Activated CD4-positive, alpha-beta T cell treated with anti-CD3 and anti-CD28 coated beads for 24 hours (primary cell): Measurements from ENCODE around the gene EFHD1.
"Not testable (repeated sequence)": the region's sequence is repeated elsewhere in the genome, so short reads cannot be mapped to it uniquely, and the experiment has no call there.

Experiments
- DNase-seq, 2 donors: peaks; one replicate each; pipeline ENCODE4 v3.0.0-alpha.2; 2020; ENCODE audit warnings: low read depth in 2 of 2

The EFHD1 gene

GRCh38 chr2:232621186-232621585, 12.2 kb upstream of the EFHD1 start:
- DNase-seq: no peak

- DNase-seq: no peak
These were observed 10.8 kb upstream of the EFHD1 start for GRCh38 chr2:232622563-232622962.

GRCh38 chr2:232623768-232624765, 9.3 kb upstream of the EFHD1 start:
- DNase-seq: no peak

GRCh38 chr2:232626584-232626983, 6.8 kb upstream of the EFHD1 start:
- DNase-seq: no peak

- no peak for DNase-seq
These were observed 4.8 kb upstream of the EFHD1 start for GRCh38 chr2:232628466-232629128.

- DNase-seq: no peak
These were observed 4.3 kb upstream of the EFHD1 start for GRCh38 chr2:232629129-232629475.

GRCh38 chr2:232632229-232632903, 1.0 kb upstream of the EFHD1 start:
- no peak for DNase-seq

- DNase-seq: no peak
These were observed 446 bp upstream of the EFHD1 start for GRCh38 chr2:232632904-232633412.

GRCh38 chr2:232634206-232635150, 1.1 kb downstream of the EFHD1 start:
- no peak for DNase-seq

- not testable (repeated sequence) for DNase-seq
These were observed 2.0 kb downstream of the EFHD1 start for GRCh38 chr2:232635376-232635775.

- no peak for DNase-seq
These were observed 2.4 kb downstream of the EFHD1 start for GRCh38 chr2:232635820-232636219.

- DNase-seq: no peak
These were observed 3.5 kb downstream of the EFHD1 start for GRCh38 chr2:232636788-232637420.

GRCh38 chr2:232637866-232638583, 4.6 kb downstream of the EFHD1 start:
- DNase-seq: no peak

- DNase-seq: no peak
These were observed 7.9 kb downstream of the EFHD1 start for GRCh38 chr2:232641153-232641848.

- no peak for DNase-seq
These were observed 9.7 kb downstream of the EFHD1 start for GRCh38 chr2:232643147-232643425.

GRCh38 chr2:232643813-232644347, 10.5 kb downstream of the EFHD1 start:
- no peak for DNase-seq

- DNase-seq: no peak
These were observed 11.7 kb downstream of the EFHD1 start for GRCh38 chr2:232645061-232645460.

GRCh38 chr2:232646726-232647125, 13.3 kb downstream of the EFHD1 start:
- no peak for DNase-seq

GRCh38 chr2:232647261-232647660, 13.9 kb downstream of the EFHD1 start:
- no peak for DNase-seq
